H1 (cell line): ENCODE results near the gene NR2C2. TPM values are rescaled to one million over a fixed set of nuclear protein-coding genes. Genes with fewer than 3 reads are reported as not detected.
A peak's percentile ranks its signal among the peaks of the same experiment; 100 is the strongest.

Experiments used
- CTCF ChIA-PET: fragments of 300-600 bp; sonication (Branson Sonifier 250); formaldehyde crosslinking; loops from one replicate; lab custom pipeline; 2021; ENCODE audit not compliant: partially characterized antibody; lab: Charles Lee
- POLR2A ChIA-PET: fragments of 300-600 bp; sonication (Branson Sonifier 250); formaldehyde crosslinking; loops from one replicate; lab custom pipeline; 2021; ENCODE audit warnings: inconsistent platforms; ENCODE audit not compliant: partially characterized antibody; lab: Charles Lee
- DNase-seq, 2 experiments: peaks; one replicate each; pipeline versions ENCODE4 v3.0.0 to v3.0.0-alpha.2; 2010 to 2022; ENCODE audit warnings: low spot score in 2 of 2, low read depth in 1 of 2, mixed read lengths in 1 of 2
- FAIRE-seq: peaks from 2 replicates; lab custom pipeline; 2011; peaks lifted over from hg19 to GRCh38; lab: Jason Lieb, UNC
- H2AFZ ChIP-seq: 2 replicates; pipeline ENCODE4 v1.8.1; 2012; ENCODE audit warnings: low read length, inconsistent platforms
- H2AK5ac ChIP-seq: 2 replicates; pipeline ENCODE4 v1.6.1; 2013; ENCODE audit warnings: low read depth, low read length
- H2BK120ac ChIP-seq: replicated peaks from 2 replicates; pipeline ENCODE3; 2013; ENCODE audit warnings: low read depth, low read length, inconsistent platforms
- H2BK12ac ChIP-seq: 2 replicates; pipeline ENCODE4 v1.6.1; 2013; ENCODE audit warnings: low read depth, low read length
- H2BK15ac ChIP-seq: 2 replicates; pipeline ENCODE4 v1.6.1; 2013; ENCODE audit warnings: low read length
- H2BK20ac ChIP-seq: 2 replicates; pipeline ENCODE4 v1.6.1; 2013; ENCODE audit warnings: low read length
- H2BK5ac ChIP-seq: 2 replicates; pipeline ENCODE4 v1.6.1; 2013; ENCODE audit warnings: low read depth, low read length
- H3K14ac ChIP-seq: 2 replicates; pipeline ENCODE4 v1.6.1; 2013; ENCODE audit warnings: inconsistent platforms; ENCODE audit not compliant: insufficient read length
- H3K18ac ChIP-seq: 2 replicates; pipeline ENCODE4 v1.6.1; 2013; ENCODE audit warnings: low read length; ENCODE audit errors: extremely low read depth
- H3K23ac ChIP-seq: 2 replicates; pipeline ENCODE4 v1.6.1; 2013; ENCODE audit warnings: inconsistent platforms; ENCODE audit not compliant: insufficient read length
- H3K23me2 ChIP-seq: 2 replicates; pipeline ENCODE4 v1.6.1; 2013; ENCODE audit warnings: low read depth, low read length
- H3K27ac ChIP-seq: 2 replicates; pipeline ENCODE4 v1.6.1; 2011; ENCODE audit warnings: low read depth, low read length, inconsistent platforms
- H3K27me3 ChIP-seq, 4 experiments: replicated peaks in 1 of 4; 1 replicate in 1 of 4; 2 replicates in 3 of 4; pipeline versions ENCODE4 v1.6.1 to v1.8.1; 2011 to 2013; ENCODE audit warnings: low read length in 3 of 4, mild to moderate bottlenecking in 3 of 4, inconsistent platforms in 2 of 4, mixed read lengths in 2 of 4, moderate library complexity in 1 of 4; ENCODE audit not compliant: control insufficient read depth in 3 of 4, insufficient read depth in 3 of 4; ENCODE audit errors: extremely low read depth in 1 of 4
- H3K36me3 ChIP-seq, 4 experiments: 2 replicates each; pipeline versions ENCODE4 v1.6.1 to v1.8.1; 2011 to 2013; ENCODE audit warnings: mild to moderate bottlenecking in 4 of 4, low read length in 3 of 4, moderate library complexity in 2 of 4, control low read depth in 1 of 4, inconsistent platforms in 1 of 4; ENCODE audit not compliant: insufficient read depth in 4 of 4, control insufficient read depth in 2 of 4
- H3K4ac ChIP-seq: replicated peaks from 2 replicates; pipeline ENCODE3; 2013; ENCODE audit warnings: low read length, low read depth, mixed read lengths, inconsistent platforms; ENCODE audit not compliant: insufficient read length
- H3K4me1 ChIP-seq, 4 experiments: replicated peaks in 1 of 4; 1 replicate in 1 of 4; 2 replicates in 3 of 4; pipeline versions ENCODE4 v1.6.1 to v1.8.1; 2011 to 2013; ENCODE audit warnings: low read length in 3 of 4, inconsistent platforms in 2 of 4, mixed read lengths in 1 of 4; ENCODE audit not compliant: insufficient read depth in 4 of 4, control insufficient read depth in 3 of 4
- H3K4me2 ChIP-seq, 2 experiments: 2 replicates each; pipeline versions ENCODE4 v1.6.1 to v1.8.1; 2011 to 2013; ENCODE audit warnings: low read depth in 2 of 2, low read length in 2 of 2, control low read depth in 1 of 2, inconsistent platforms in 1 of 2, mild to moderate bottlenecking in 1 of 2; ENCODE audit not compliant: insufficient read depth in 1 of 2
- H3K4me3 ChIP-seq, 4 experiments: fragments of 200-600, 300-600 bp in 1 of 4; sonication (generic), shearing (Covaris generic), sonication (Bioruptor Twin) in 1 of 4; 2 replicates each; pipeline versions ENCODE4 v1.5.1 to v1.8.1; 2011 to 2016; ENCODE audit warnings: low read length in 4 of 4, low read depth in 3 of 4, control low read depth in 2 of 4, inconsistent platforms in 2 of 4, mild to moderate bottlenecking in 2 of 4, mixed read lengths in 1 of 4, moderate library complexity in 1 of 4; ENCODE audit not compliant: insufficient read depth in 2 of 4; ENCODE audit errors: extremely low read depth in 1 of 4
- H3K56ac ChIP-seq: replicated peaks from 2 replicates; pipeline ENCODE3; 2013; ENCODE audit warnings: low read depth, mild to moderate bottlenecking, mixed read lengths, low read length, inconsistent platforms; ENCODE audit not compliant: insufficient read length
- H3K79me1 ChIP-seq: 2 replicates; pipeline ENCODE4 v1.6.1; 2013; ENCODE audit warnings: low read depth, low read length, control low read depth
- H3K79me2 ChIP-seq, 2 experiments: 2 replicates each; pipeline versions ENCODE4 v1.6.1 to v1.8.1; 2012 to 2013; ENCODE audit warnings: low read length in 2 of 2, mild to moderate bottlenecking in 2 of 2, inconsistent platforms in 1 of 2; ENCODE audit not compliant: insufficient read depth in 2 of 2, control insufficient read depth in 1 of 2
- H3K9ac ChIP-seq, 4 experiments: replicated peaks in 1 of 4; 1 replicate in 1 of 4; 2 replicates in 3 of 4; pipeline versions ENCODE4 v1.6.1 to v1.8.1; 2011 to 2013; ENCODE audit warnings: low read depth in 3 of 4, low read length in 3 of 4, control low read depth in 2 of 4, mild to moderate bottlenecking in 2 of 4, moderate library complexity in 2 of 4, inconsistent platforms in 1 of 4; ENCODE audit errors: extremely low read depth in 1 of 4
- H3K9me3 ChIP-seq, 2 experiments: 2 replicates each; pipeline versions ENCODE4 v1.6.1 to v1.8.1; 2012 to 2013; ENCODE audit warnings: mild to moderate bottlenecking in 2 of 2, moderate library complexity in 2 of 2, control low read depth in 1 of 2, inconsistent platforms in 1 of 2, low read depth in 1 of 2, low read length in 1 of 2, mixed read lengths in 1 of 2; ENCODE audit not compliant: insufficient read depth in 2 of 2
- H4K20me1 ChIP-seq, 2 experiments: replicated peaks in 1 of 2; 2 replicates each; pipeline versions ENCODE3 to v1.8.1; 2011 to 2013; ENCODE audit warnings: inconsistent platforms in 2 of 2, low read length in 2 of 2, mild to moderate bottlenecking in 1 of 2; ENCODE audit not compliant: insufficient read depth in 2 of 2, control insufficient read depth in 1 of 2
- H4K5ac ChIP-seq: 2 replicates; pipeline ENCODE4 v1.6.1; 2013; ENCODE audit warnings: low read length, low read depth, mixed read lengths, inconsistent platforms; ENCODE audit not compliant: insufficient read length
- H4K8ac ChIP-seq: 2 replicates; pipeline ENCODE4 v1.8.0; 2013; ENCODE audit warnings: mild to moderate bottlenecking, moderate library complexity, low read length, inconsistent platforms; ENCODE audit not compliant: insufficient read depth; ENCODE audit errors: extremely low read depth
- H4K91ac ChIP-seq: replicated peaks from 2 replicates; pipeline ENCODE3; 2013; ENCODE audit warnings: low read length, mixed read lengths, inconsistent platforms; ENCODE audit not compliant: insufficient read length
- POLR2AphosphoS5 ChIP-seq: IDR thresholded peaks from 2 replicates; pipeline ENCODE4 v1.6.1; 2011; ENCODE audit warnings: low read depth, low read length
- WGBS, 2 experiments: shearing (Covaris generic) in 1 of 2; methylation state at CpG; one replicate each; pipeline versions ENCODE4 v1.1.6 to v1.1.7; 2013 to 2015; ENCODE audit warnings: low lambda C conversion rate in 2 of 2, mixed read lengths in 2 of 2, inconsistent platforms in 1 of 2, low coverage in 1 of 2, missing lambda C conversion rate in 1 of 2; ENCODE audit not compliant: insufficient replicate concordance in 2 of 2, insufficient coverage in 1 of 2, insufficient read length in 1 of 2; ENCODE audit errors: extremely low coverage in 1 of 2, missing lambda C conversion rate in 1 of 2; 5-methylcytosine and 5-hydroxymethylcytosine counted together
- polyA plus RNA-seq, 7 experiments: library from polyadenylated mRNA; depleted of rRNA in 3 of 7; stranded (reverse) in 5 of 7; unstranded in 2 of 7; fragments of >200 nt in 5 of 7; fragments of 200-250 nt in 2 of 7; gene quantifications; 1 replicate in 5 of 7; 2 replicates in 1 of 7; 4 replicates in 1 of 7; pipeline versions ENCODE4 v1.2.1 to v1.2.3, GENCODE V29; 2011 to 2013; ENCODE audit warnings: missing spikeins in 2 of 7, mixed read lengths in 2 of 7
- total RNA-seq: library from RNA; stranded (reverse); fragmentation: NEBNext Ultra II Directional; extraction: Animal tissue kit (Norgen Biotek cat#: 25700); gene quantifications from 2 replicates; pipeline ENCODE4 v1.2.1, GENCODE V29; 2021

Gene NR2C2
- total and polyA plus RNA-seq, 2 of the 8 experiments (the other 6 are each of a cell fraction or from before 2014, with no cell fraction given) = 16.6 to 44.4 TPM

DNA sequence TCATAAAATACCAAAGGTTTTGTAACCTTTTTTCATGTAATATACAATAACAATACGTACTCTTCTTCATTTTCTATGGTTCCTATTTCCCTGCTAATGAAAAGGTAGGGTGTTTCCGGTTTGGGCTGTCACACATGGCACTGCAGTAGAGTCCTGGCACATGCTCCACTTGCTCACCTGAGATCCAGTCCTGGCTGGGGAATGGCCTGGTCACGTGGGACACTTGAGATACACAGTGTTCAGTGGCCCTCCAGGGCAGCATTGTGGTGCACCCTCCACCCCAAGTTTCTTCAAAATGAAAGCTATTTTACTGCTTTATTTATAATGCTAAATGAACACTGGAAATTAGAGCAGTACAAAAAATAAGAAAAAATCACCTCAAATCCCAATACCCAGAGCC lies 94.6 kb downstream of the NR2C2 start:
- Histone ChIP-seq H3K4me3 (no peak overlapping the region), H4K91ac (no peak overlapping the region), H3K9me3 (no peaks in the 10 kb centered on the region), H3K79me2 (no peaks in the 10 kb centered on the region), H3K4me2 (no peak overlapping the region), H3K14ac (no peak overlapping the region), H3K4ac (no peak overlapping the region), H3K23me2 (no peaks in the 10 kb centered on the region), H3K27me3 (no peaks in the 10 kb centered on the region), H3K56ac (no peak overlapping the region), H3K36me3 (peaks cover 43 to 94% (median 79%) of the 10 kb centered on the region in 4 experiments), H4K5ac (no peak overlapping the region), H2AFZ (no peak overlapping the region), H4K8ac (no peak overlapping the region), H3K9ac (no peak overlapping the region; a peak in 1 of 7 replicates), H2BK12ac (no peak overlapping the region), H2BK5ac (no peak overlapping the region), H4K20me1 (peaks cover 2 to 8% of the 10 kb centered on the region in 2 experiments), H2BK20ac (no peak overlapping the region), H3K18ac (no peak overlapping the region), H2AK5ac (no peak overlapping the region), H2BK15ac (no peak overlapping the region), H3K27ac (no peak overlapping the region), H3K4me1 (no peaks in the 10 kb centered on the region), H3K79me1 (no peaks in the 10 kb centered on the region), H3K23ac (no peak overlapping the region), H2BK120ac (no peak overlapping the region)
- FAIRE-seq (no peak), DNase-seq (no peak)
- POLR2A ChIA-PET = no interaction called here
- CTCF ChIA-PET = interaction anchor here (0.7 kb wide), 1 partner anchor 18 kb away, joined by 3 read pairs; no protein-coding TSS in a partner anchor
- WGBS, 2 experiments = 93% methylated on average over 3 of the region's 3 CpGs; no CpG with 5 or more reads in 1 of the 2 experiments
- peak; percentile 30; the same call in 1 of the 2 replicates for TF ChIP-seq POLR2AphosphoS5
